ENCODE results near the gene MORN3.

DNA sequence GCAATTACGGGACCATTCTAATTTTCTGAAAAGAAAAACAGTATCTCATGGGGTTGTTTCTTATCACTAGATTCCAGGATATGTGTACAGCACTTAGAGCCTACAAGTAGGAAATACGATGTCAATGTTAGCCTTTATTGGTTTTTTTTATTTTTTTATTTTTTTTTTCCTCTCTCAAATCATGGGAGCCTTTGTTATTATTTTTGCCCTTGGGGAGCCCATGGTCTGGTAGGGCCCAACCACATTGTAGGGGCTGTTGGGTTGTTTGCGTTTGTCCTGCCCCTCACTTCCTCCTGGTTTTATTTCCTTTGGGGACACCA, 5.9 kb downstream of the MORN3 start:
- TF ChIP-seq POLR2AphosphoS5 (IDR thresholded peaks at IDR 0.05; ENCODE audit: low read length) (no peak), SP1 (IDR thresholded peaks at IDR 0.05; ENCODE audit: low read depth, low read length) (no peak), ASH2L (IDR thresholded peaks at IDR 0.05; ENCODE audit: borderline replicate concordance, low read depth) (no peak), BACH1 (IDR thresholded peaks at IDR 0.05; ENCODE audit: borderline replicate concordance) (no peak), RFX5 (IDR thresholded peaks at IDR 0.05; ENCODE audit: low read depth, low read length) (no peak), MTA3 (IDR thresholded peaks at IDR 0.05; ENCODE audit: borderline replicate concordance, low read length) (no peak)
- TF ChIP-seq, protein P1, sequence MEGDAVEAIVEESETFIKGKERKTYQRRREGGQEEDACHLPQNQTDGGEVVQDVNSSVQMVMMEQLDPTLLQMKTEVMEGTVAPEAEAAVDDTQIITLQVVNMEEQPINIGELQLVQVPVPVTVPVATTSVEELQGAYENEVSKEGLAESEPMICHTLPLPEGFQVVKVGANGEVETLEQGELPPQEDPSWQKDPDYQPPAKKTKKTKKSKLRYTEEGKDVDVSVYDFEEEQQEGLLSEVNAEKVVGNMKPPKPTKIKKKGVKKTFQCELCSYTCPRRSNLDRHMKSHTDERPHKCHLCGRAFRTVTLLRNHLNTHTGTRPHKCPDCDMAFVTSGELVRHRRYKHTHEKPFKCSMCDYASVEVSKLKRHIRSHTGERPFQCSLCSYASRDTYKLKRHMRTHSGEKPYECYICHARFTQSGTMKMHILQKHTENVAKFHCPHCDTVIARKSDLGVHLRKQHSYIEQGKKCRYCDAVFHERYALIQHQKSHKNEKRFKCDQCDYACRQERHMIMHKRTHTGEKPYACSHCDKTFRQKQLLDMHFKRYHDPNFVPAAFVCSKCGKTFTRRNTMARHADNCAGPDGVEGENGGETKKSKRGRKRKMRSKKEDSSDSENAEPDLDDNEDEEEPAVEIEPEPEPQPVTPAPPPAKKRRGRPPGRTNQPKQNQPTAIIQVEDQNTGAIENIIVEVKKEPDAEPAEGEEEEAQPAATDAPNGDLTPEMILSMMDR (IDR thresholded peaks at IDR 0.05 in 2 of 3, conservative IDR thresholded peaks at IDR 0.05 in 1 of 3; ENCODE audit: control insufficient read depth in 2 of 3, extremely low read depth in 1 of 3, insufficient read depth in 1 of 3, low read depth in 3 of 3, low read length in 3 of 3): no peak
